GM19455 (cell line): ENCODE data around the gene NXNL2.

ENCODE experiments used
- ATAC-seq: cut with Tn5 transposase; IDR thresholded peaks from one replicate; pipeline ENCODE4 v1.9.1; 2021; ENCODE audit not compliant: unreplicated experiment

NXNL2 gene

DNA sequence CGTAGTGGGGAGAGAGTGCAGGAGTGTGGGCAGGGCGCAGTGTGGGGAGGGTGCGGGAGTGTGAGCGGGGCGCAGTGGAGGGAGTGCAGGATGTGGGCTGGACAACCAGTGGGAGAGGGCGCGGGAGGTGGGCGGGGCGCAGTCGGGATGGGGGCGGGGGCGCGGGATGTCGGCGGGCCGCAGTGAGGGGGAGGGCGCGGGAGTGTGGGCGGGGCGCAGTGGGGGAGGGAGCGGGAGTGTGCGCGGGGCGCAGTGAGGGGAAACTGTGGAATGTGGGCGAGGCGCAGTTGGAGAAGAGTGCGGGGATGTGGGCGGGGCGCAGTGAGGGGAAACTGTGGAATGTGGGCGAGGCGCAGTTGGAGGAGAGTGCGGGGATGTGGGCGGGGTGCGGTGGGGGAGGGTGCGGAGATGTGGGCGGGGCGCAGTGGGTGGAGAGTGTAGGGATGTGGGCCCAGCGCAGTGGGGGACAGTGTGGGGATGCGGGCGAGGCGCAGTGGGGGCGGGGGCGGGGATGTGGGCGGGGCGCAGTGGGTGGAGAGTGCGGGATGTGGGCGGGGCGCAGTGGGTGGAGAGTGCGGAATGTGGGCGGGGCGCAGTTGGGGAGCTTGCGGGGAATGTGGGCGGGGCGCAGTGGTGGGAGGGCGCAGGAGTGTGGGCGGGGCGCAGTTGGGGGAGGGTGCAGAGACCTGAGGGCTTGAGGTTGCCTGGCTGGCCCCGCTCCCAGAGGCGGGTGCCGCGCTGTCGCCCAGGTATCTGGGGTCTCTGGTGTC is at the start of gene NXNL2:
NXNL2 (plus strand) TSS at position 723 of the 770 bp plus-strand sequence. CDS start 257 bp downstream, outside the sequence.
- no peak for ATAC-seq

DNA sequence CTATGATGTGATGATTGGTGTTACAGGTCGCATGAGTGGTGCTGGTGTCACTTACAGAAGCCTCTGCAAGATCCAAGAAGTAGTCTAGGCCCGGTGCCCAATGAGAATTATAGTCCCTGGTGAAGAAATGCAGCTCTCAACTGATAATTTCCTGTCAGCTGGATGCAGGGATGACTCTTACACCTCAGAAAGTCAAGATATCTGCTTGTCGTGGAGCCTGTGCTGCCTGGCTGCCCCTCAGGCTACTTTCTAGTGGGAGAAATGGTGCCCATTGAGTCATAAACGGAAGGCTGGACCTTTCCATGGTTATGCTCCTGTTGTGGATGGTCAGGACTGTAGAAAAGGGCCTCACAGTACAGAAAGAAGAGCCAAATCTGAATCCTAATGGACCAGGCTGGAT is 46.8 kb upstream of the NXNL2 start:
- ATAC-seq: no peak

DNA sequence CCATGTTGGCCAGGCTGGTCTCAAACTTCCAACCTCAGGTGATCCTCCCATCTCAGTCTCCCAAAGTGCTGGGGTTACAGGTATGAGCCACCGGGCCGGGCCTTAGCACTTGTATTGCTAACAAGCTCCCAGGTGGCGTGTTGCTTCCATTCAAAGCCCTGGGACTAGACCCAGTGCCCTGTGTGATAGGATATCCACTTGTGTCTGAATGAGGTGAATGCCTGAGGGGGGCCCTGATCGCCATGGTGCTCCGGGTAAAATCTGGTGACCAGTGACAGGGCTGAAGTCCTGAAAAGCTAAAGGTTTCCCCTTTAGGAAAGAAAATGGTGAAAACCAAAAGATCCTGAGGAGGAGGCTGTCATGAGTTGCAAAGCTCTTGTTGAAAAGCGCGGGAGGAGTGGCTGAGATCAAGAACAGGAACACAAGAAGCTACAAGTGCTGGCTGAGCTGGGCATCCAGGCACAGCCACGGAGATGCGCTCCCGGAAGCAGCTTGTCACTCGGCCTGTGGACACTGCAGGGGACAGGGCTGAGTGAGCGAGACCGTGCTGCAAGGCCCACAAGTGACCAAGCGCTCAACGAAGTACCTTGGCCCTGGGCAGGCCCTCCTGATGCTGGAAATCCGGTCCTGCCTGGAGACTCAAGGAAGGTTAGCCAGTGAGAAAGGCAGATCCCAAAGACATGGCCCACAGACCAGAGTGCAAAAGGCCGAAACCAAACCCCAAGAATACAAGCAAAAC is 39.8 kb upstream of the NXNL2 start:
- no peak for ATAC-seq

DNA sequence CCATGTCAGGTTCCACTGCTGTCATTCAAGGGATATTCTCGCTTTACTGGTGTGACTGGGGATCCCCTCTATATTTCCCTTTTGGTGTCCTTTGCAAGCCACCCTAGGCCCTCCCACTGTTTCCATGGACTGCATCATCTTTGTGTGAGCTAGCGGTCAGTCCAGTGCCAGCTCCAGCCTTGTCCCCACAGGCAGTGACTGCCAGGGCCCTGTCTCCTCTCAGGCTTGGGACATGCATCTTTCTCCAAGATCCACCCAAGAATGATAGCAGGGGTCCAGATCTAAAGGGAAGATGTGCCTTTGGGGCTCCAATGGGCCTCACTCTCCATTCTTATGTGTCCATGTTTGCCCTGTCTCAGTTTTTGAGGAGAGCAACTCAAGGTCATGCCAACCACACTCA is 37.8 kb upstream of the NXNL2 start:
- no peak for ATAC-seq

DNA sequence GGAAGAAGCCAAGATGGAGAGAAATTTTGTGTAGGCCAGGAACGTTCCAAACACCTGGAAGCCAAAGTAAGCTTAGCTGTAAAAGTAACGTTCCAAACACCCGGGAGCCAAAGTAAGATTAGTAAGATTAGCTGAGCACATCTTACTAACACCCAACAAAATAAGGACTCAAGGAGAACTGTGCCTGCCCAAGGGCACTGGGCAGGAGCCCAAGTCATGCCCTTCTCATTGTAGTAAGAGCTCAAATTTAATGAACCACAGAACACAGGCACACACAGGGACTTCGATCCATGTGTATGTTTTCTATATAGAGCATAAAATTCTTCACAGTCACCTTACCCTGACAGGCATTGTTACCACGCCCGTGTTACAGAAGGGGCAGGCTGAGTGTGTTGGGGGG is 36.1 kb upstream of the NXNL2 start:
- ATAC-seq: no peak

DNA sequence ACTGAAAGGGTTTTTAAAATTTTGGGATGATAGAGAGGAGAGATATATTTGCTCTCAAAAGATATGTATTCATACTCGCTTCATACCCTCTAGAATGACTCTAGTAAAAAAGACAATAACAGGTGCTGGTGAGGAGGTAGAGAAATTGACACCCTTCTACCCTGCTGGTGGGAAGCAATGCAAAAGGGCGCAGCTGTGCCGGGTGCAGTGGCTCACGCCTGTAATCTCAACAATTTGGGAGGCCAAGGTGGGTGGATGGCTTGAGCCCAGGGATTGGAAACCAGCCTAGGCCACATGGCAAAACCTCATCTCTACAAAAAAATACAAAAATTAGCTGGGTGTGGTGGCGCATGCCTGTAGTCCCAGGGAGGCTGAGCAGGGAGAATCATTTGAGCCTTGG is 33.9 kb upstream of the NXNL2 start:
- no peak for ATAC-seq

DNA sequence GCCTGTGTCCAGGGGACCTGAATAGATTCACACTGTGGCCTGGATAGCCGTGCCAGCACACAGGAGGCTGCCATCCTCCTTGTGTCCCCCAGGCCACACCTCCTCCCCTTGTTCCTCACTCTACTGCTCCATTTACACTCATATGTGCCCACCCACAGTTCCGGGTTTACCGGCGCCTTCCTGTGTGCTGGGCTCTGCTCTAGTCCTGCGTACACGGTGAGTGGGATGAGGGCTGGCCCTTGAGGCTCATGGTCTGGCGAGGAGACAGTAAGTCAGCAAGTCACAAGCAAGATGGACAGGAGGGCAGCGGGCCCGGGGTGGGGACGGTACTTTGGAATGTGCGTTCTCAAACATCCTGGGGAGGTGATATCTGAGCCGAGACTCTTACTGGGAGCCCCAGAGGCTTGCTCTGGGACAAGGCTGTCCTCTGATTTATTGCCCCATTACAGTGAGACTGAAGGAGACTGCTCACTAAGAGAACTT is 32.4 kb upstream of the NXNL2 start:
- no peak for ATAC-seq

DNA sequence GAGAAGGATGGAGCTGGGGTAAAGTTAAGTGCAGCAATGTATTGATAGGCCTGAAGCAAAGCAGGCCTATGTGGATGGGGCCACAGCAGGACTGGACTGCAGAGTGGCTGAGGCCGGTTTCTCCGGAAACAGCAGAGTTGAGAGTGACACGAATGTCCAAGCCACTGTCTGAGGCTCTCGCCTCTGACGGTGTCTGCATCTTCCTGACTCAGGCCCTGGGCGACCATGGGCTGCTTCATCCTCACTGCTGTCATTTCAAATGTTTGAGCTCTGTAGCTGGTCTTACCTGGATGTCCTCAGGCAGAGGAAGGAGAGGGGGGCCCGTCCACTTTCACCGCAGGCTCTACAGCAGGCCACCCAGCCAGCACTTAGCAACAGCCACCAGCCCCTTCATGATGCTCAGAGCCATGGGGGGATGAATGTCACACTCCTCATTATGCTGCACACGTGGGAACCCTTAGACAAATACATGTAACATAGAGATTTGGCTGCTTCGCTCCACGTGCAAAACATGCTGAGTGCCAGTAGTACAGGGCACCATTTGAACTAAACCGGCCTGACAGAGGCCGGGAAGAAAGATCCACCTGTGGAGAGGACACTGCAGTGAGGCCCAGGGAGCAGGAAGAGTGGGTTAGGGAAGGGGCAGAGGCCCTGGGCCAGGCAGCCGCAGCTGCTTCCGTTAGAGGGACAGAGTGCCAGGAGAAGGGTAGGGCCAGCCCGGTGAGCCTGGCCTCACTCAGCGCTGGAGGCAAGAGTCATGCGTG is 31.7 kb upstream of the NXNL2 start:
- no peak for ATAC-seq

DNA sequence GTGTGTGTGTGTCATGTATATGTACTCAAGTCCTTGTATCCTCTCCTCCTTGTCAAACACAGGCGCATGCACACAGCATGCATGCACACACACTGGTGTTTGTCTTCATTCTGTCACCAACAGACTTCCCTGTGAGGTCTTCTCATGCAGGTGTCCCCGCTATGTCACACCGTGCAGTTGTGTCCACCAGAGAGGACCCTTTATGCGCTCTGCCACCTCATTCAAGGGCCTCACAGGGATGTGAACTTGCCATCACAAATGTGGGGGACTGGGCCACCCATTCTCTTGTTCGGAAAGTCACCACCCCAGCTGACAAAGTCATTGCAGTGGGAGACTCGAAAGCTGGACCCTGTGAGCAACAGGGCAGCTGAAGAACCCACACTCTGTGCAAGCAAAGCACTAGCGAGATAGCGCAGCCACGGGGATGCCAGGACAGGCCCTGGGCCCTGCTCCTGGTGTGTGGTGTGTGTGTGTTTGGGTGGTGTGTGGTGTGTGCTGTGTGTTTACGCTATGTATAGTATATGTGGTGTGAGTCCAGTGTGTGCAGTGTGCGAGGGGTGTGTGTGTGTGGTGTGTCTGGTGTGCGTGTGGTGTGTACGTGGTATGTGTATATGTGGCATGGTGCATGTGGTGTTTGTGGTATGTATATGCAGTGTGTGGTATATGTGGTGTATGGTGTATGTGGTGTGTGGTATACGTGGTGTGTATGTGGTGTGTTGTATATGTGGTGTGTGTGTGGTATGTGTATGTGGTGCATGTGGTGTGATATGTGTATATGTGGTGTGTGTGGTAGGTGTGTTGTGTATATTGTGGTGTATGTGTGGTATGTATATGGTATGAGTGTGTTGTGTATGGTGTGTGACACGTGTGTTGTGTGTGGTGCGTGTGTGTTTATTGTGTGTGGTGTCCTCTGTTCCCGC is 30.9 kb upstream of the NXNL2 start:
- ATAC-seq: no peak

DNA sequence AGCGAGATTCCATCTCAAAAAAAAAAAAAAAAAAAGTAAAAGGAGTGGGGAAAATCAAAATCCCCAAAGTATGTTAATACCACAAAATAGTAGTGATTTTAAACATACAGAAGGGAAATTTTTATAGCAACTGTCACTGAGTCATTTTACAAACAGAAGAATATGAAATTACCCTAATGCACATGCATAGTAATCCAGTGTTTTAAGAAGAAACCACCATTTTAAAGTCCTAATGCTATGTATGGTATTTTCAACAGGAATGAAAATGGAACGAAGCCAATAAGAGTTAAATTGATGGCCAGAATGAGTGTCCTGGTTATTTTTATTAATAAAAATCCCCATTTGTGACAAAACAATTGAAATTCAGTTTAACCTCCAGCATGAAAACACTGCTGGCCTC is 26.7 kb upstream of the NXNL2 start:
- ATAC-seq: no peak

DNA sequence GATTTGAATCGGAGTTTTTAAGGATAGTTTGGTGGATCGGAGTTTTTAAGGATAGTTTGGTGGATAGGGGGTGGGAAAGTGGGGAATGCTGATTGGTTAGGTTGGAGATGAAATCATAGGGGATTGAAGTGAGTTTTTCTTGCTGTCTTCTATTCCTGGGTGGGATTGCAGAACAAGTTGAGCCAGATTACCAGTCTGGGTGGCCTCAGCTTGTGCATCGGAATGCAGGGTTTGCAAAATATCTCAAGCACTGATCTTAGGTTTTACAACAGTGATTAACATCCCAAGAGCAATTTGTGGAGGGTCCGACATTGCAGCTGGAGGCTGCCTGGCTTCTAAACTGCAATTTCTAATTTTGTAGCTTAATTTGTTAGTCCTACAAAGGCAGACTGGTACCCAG is 23.1 kb upstream of the NXNL2 start:
- no peak for ATAC-seq

DNA sequence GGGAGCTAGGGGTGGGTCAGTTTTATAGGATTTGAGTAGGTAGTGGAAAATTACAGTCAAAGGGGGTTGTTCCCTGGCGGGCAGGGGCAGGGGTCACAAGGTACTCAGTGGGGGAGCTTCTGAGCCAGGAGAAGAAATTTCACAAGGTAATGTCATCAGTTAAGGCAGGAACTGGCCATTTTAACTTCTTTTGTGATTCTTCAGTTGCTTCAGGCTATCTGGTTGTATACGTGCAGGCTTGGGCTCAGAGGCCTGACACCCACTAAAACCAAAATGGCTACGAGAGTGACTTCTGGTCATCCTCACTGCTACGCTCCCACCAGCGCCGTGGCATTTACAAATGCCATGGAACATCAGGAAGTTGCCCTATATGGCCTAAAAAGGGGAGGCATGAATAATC is 20.7 kb upstream of the NXNL2 start:
- ATAC-seq: no peak

DNA sequence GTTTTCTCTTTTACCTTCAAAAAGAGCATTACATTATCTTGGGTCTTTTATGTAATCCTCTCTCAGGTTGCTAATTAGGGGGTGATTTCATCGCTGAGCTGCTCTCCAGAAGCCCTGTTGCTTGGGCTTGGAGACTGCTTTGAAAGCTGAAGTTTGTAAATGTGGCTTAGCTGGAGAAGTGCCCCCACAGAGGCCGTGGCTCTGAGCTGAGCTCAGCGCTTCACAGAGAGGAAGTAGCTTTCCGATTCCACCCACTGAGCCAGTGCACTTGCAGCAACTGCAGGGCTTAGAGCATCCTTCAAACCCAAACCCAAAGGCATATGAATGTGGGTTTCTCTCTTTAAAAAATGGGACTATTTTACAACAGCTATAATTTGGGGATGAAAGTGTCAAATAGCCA is 13.7 kb upstream of the NXNL2 start:
- ATAC-seq: no peak

DNA sequence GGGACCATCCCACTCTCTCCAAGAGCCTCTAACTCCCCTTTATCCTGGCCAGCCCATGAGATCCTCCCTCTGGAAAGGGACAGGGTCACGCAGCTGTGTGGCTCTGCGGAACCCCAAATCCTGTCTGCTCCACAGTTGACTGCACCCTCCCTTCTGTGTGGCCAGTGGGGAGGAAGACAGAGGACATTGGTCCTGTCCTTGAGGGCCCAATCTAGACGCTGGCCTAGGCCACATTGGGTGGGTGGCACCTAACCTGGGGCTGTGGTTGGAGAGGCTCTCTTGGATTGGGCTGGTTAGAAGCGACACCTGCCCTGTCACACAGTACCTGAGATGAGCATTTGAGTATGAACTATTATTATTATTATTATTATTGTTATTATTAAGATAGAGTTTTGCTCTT is 12.6 kb upstream of the NXNL2 start:
- no peak for ATAC-seq

DNA sequence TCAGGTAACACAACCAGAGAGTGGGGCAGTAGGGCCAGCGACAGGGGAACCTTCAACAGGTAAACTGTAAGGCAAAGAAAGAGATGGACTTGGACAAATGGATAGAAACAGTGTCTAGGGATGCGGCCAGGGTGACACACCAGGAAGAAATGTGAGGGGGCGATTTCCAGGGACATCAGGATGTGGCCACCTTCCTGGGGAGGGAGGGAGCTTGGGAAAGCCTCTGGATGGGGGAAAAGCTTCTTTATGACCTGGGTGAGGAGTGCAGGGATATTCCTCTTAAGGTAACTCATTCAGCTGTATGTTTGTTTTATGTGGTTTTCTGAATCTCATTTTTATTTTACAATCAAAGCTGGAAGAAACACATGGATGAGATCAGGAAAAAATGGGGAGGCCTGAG is 11.9 kb upstream of the NXNL2 start:
- ATAC-seq: no peak

DNA sequence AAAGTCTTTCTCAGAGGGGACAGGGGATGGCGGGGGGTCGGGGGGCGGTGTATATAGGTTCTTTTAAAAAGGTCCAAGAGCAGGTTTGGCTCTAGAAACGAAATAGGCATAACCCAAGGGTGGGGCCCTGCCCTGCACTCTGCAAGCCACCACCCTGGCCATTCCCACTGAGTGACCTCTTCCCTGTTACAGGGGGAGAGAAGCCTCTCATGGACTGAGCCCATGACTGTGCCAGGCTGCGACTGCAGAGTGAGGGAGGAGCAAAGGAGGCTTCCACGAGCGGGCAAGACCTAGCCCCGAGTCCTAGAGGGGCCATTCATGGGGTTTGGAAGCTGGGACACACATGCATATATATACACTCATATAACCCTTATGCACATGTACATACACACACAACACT is 10.1 kb upstream of the NXNL2 start:
- no peak for ATAC-seq

DNA sequence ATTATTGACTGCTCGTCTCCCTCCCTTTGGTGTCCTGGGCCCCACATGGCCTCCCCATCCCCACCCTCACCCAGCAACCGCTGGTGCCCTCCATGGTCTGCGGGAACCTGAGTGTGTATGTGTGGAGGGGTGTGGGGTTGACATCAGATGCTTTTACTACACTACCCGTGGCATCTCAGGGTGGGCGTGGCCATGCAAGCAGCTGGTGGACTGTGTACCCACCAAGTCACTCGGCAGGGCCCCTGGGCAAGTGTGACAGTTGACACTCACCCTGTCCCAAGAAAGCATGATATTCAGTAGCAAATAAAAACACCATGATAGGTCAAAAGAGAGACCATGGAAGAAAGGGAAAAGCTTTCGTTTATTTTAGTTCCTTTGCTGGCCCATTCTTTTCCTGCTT is 7.4 kb upstream of the NXNL2 start:
- ATAC-seq: no peak

DNA sequence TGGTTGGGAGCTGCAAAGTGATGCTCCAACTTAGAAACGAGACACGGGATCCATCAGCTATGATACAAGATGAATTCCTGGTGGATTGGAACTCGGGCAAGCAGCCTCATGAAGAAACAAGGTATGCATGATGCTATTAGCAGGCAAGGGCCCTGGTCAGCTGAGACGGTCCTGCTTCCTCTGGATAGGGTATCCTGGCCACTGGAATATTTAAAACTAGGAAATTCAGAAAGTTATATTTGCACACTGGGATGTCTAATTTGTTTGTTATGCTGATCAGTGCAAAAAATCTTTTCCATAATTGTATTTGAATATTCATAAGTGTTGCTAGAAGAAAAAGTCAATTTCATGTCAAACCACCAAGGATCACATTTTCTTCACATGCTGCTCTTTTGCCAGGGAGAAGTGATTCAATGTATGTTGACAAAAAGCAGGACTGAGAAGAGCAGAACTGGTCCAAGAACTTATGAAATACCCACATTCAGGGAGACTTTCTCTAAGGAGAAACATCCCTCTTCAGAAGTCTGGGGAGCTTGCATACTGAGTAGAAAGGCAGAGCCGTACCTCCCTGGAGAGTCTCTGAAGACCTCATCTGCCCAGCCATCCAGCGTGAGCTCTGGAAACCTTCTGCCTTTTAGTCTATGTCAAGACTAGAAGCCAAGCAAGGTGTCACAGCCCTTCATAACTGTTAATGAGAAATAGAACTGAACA is 6.7 kb upstream of the NXNL2 start:
- no peak for ATAC-seq

DNA sequence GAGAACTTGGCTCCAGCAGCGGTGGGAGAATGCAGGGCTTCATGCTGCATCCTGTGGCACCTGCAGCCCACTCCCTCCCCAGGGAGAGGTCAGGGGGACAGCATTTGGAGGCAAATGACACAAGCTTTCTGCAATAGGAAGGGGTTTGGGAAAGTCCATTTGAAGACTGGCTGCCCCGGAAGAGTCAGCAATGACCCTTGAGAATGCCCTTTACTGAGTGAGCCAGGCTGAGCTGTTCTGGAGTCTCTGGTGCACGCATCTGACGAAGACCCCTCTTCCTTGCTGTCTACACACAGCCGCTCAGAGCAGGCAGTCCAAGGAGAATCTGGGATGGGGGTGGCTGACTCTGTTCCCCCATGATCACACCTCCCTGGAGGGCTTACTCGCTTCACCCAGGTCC is 5.5 kb upstream of the NXNL2 start:
- no peak for ATAC-seq

DNA sequence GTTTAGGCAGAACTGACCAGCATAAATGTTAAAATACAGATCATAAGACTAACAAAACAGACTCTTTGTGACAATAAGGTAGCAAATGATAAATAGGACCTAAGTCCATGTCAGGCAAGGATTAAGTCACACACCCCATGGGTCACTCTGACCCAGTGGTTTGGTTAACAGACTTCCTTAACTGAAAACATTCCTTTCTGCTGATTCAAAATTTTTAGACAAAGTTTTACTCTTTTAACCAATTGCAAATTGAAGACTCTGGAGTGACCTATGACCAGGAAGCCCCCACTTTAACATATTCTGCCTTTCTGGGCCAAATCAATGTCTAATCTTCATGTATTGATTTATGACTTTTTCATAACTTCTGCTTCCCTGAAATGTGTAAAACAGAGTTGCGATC is 4.9 kb upstream of the NXNL2 start:
- no peak for ATAC-seq
